GM20000 (cell line): ENCODE data around the gene NOL4L.

Source experiments
- DNase-seq: peaks from one replicate; pipeline ENCODE4 v3.0.0; 2012; ENCODE audit warnings: low spot score
- TF ChIP-seq, protein P1 (sequence below): IDR thresholded peaks from 2 replicates; pipeline ENCODE4 v1.5.1; 2012; ENCODE audit warnings: mild to moderate bottlenecking, control low read depth; ENCODE audit errors: extremely low read depth, missing control alignments

Gene NOL4L

DNA sequence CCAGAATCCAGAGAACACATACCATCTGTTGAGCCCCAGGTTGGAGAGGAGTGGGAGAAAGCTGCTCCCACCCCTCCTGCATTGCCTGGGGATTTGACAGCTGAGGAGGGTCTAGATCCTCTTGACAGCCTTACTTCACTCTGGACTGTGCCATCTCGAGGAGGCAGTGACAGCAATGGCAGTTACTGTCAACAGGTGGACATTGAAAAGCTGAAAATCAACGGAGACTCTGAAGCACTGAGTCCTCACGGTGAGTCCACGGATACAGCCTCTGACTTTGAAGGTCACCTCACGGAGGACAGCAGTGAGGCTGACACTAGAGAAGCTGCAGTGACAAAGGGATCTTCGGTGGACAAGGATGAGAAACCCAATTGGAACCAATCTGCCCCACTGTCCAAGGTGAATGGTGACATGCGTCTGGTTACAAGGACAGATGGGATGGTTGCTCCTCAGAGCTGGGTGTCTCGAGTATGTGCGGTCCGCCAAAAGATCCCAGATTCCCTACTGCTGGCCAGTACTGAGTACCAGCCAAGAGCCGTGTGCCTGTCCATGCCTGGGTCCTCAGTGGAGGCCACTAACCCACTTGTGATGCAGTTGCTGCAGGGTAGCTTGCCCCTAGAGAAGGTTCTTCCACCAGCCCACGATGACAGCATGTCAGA lies 149.6 kb downstream of the NOL4L start:
- DNase-seq: no peak
- TF ChIP-seq, protein P1, sequence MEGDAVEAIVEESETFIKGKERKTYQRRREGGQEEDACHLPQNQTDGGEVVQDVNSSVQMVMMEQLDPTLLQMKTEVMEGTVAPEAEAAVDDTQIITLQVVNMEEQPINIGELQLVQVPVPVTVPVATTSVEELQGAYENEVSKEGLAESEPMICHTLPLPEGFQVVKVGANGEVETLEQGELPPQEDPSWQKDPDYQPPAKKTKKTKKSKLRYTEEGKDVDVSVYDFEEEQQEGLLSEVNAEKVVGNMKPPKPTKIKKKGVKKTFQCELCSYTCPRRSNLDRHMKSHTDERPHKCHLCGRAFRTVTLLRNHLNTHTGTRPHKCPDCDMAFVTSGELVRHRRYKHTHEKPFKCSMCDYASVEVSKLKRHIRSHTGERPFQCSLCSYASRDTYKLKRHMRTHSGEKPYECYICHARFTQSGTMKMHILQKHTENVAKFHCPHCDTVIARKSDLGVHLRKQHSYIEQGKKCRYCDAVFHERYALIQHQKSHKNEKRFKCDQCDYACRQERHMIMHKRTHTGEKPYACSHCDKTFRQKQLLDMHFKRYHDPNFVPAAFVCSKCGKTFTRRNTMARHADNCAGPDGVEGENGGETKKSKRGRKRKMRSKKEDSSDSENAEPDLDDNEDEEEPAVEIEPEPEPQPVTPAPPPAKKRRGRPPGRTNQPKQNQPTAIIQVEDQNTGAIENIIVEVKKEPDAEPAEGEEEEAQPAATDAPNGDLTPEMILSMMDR: no peak

GRCh38 chr20:32434434-32434833 lies 150.7 kb downstream of the NOL4L start:
- TF ChIP-seq, protein P1: no peak
- no peak for DNase-seq

- DNase-seq: no peak
- TF ChIP-seq, protein P1: no peak
Observed at GRCh38 chr20:32433311-32434021, 151.7 kb downstream of the NOL4L start.

GRCh38 chr20:32432277-32432676 lies 152.9 kb downstream of the NOL4L start:
- no peak for DNase-seq
- TF ChIP-seq, protein P1: no peak

GRCh38 chr20:32431457-32431856 lies 153.7 kb downstream of the NOL4L start:
- TF ChIP-seq, protein P1: no peak
- no peak for DNase-seq

GRCh38 chr20:32429745-32430360 lies 155.3 kb downstream of the NOL4L start:
- TF ChIP-seq, protein P1: no peak
- no peak for DNase-seq

DNA sequence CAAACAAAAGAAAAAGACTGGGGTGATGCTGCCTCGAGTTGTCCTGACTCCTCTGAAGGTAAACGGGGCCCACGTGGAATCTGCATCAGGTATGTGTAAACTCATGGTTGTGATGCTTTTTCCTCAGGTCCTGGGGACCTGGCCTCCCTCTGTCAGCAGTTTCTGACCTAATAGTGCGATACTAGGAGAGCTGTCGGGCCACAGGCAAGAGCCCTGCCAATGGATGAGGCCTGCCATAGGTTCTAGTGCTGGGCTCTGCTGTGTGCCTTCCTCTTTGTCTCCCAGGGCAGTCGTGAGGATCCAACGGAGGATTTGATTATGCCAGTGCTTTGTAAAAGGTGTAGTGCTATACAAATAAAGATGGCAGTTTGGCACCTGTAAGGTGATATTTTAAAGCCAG lies 155.8 kb downstream of the NOL4L start:
- TF ChIP-seq, protein P1: no peak
- DNase-seq: no peak
